Stimulated activated CD8-positive, alpha-beta memory T cell treated with anti-CD3 and anti-CD28 coated beads, Interleukin-4, amount 100 ng/mL, for 24 hours (primary cell): Measurements from ENCODE around the gene LEKR1.

Experiments used
- DNase-seq: peaks from one replicate; pipeline ENCODE4 v3.0.0-alpha.2; 2020; ENCODE audit warnings: low read depth

The LEKR1 gene

GRCh38 chr3:157059661-157060060 lies 233.5 kb downstream of the LEKR1 start:
- no peak for DNase-seq

GRCh38 chr3:157061265-157061664 lies 235.1 kb downstream of the LEKR1 start:
- DNase-seq = no peak

- no peak for DNase-seq
Measured at GRCh38 chr3:157063469-157063868, 237.3 kb downstream of the LEKR1 start.

- no peak for DNase-seq
Measured at GRCh38 chr3:157063926-157064325, 237.8 kb downstream of the LEKR1 start.

GRCh38 chr3:157064402-157064801 lies 238.2 kb downstream of the LEKR1 start:
- no peak for DNase-seq

- DNase-seq = no peak
Measured at GRCh38 chr3:157065201-157065600, 239.0 kb downstream of the LEKR1 start.

GRCh38 chr3:157066335-157067098 lies 240.4 kb downstream of the LEKR1 start:
- DNase-seq = no peak

- no peak for DNase-seq
Measured at GRCh38 chr3:157067114-157067513, 241.0 kb downstream of the LEKR1 start.

- no peak for DNase-seq
Measured at GRCh38 chr3:157069406-157069805, 243.3 kb downstream of the LEKR1 start.

- DNase-seq = no peak
Measured at GRCh38 chr3:157069846-157070677, 243.9 kb downstream of the LEKR1 start.

- no peak for DNase-seq
Measured at GRCh38 chr3:157070678-157070999, 244.5 kb downstream of the LEKR1 start.

GRCh38 chr3:157071744-157072525 lies 245.8 kb downstream of the LEKR1 start:
- no peak for DNase-seq

GRCh38 chr3:157073810-157074209 lies 247.7 kb downstream of the LEKR1 start:
- DNase-seq = no peak

GRCh38 chr3:157074490-157074889 lies 248.3 kb downstream of the LEKR1 start:
- DNase-seq = no peak

- no peak for DNase-seq
Measured at GRCh38 chr3:157074981-157075380, 248.8 kb downstream of the LEKR1 start.

GRCh38 chr3:157075693-157076420 lies 249.7 kb downstream of the LEKR1 start:
- no peak for DNase-seq

- DNase-seq = no peak
Measured at GRCh38 chr3:157077565-157077991, 251.4 kb downstream of the LEKR1 start.

- no peak for DNase-seq
Measured at GRCh38 chr3:157078131-157078810, 252.1 kb downstream of the LEKR1 start.

- no peak for DNase-seq
Measured at GRCh38 chr3:157078811-157079185, 252.6 kb downstream of the LEKR1 start.

- no peak for DNase-seq
Measured at GRCh38 chr3:157079676-157080369, 253.7 kb downstream of the LEKR1 start.
